Measurements from ENCODE around the gene CTNNBL1.

DNA sequence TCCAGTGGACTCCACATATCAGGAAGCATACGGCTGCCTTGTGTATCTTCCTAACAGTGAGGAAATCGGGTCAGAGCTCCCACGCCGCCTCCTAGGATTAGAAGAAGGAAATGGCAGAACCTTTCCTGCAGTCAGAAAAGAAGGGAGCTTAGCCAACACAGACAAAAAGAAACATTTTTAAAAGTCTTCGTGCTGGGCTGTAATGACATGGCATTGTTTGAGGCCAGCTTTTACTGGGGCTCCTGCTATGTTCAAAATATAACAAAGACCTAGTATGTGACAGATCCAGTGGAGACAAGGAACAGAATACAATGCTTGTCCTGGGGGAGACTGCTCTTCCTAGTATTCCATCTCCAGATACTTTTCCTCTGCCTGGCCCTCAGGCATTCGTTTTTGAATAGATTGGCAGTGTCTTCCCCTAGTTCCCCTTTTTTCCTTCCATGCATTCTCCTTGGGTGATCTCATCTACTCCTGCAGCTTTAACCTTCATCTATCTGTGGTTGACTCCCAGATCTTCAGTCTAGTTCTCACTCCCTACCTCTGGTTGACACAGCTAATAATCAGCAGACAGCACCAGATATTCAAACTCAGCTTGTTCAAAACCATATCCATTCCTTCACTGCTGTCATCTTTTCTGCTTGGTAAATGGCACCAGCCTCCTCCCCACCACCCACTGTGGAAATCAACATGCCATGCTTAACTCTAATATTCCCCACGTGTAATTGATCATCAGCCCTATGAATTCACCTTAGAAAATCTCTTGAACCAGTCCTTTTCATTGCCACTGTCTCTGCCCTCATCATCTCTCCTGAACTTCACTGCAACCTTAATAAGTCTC is 114.6 kb downstream of the CTNNBL1 start:
- TF ChIP-seq GATA3 (IDR thresholded peaks at IDR 0.05; ENCODE audit: low read depth, low read length) (no peak), GATA2 (IDR thresholded peaks at IDR 0.05; ENCODE audit: low read depth, low read length) (no peak)
